ENCODE measurements around the gene RIT1. TPM values are rescaled to one million over a fixed set of nuclear protein-coding genes. Genes with fewer than 3 reads are reported as not detected.

RIT1 gene
- total and polyA plus RNA-seq, 2 of the 8 experiments (the other 6 are each of a cell fraction or from before 2014, with no cell fraction given): 25.3 to 26.8 TPM

DNA sequence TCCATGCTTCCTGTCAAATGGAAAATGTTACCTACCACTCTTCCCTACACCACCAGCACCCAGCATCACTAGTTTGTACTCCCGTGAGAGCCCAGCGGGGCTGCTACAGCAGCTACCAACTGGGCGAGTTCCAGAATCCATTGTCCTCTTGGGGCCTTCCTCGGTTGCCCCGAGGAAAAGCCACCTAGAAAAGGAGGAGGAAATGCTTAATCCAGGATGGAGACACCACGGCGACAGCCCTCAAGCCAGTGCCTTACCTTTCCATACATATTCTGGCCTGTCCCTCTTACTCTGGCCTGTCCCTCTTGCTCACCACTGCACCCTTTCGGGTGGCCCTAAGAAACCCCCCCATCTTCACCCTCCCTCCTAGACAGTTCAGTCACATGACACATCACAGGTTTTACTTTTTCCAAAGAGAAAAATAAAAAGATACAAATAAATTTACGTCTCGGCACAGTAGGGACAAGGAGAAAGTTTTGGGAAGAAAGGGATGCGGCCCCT, 478 bp downstream of the RIT1 start:
- H3K23me2 ChIP-seq (ENCODE audit: low read depth, low read length): peaks cover 3% of the 10 kb centered on the region; the same call in 1 of the 2 replicates
- H3K79me1 ChIP-seq (ENCODE audit: low read depth, low read length): no peaks in the 10 kb centered on the region; the same call in 1 of the 2 replicates
- no peak overlapping the region for H2AK5ac ChIP-seq (ENCODE audit: low read depth, low read length)
- no peak overlapping the region for H2BK12ac ChIP-seq (ENCODE audit: low read depth, low read length)
- peak overlapping the region in 2 of 4 experiments; percentile 16 to 22; a peak in 6 of 7 replicates for H3K9ac ChIP-seq (replicated peaks in 1 of 4; ENCODE audit: extremely low read depth in 1 of 4, low read depth in 3 of 4, low read length in 3 of 4)
- peaks cover 0 to 11% of the 10 kb centered on the region in 2 experiments; a peak in 1 of 4 replicates for H3K79me2 ChIP-seq (ENCODE audit: control insufficient read depth in 1 of 2, insufficient read depth in 2 of 2, low read length in 2 of 2)
- peak overlapping the region; percentile 70 to 96 for H3K4me2 ChIP-seq (ENCODE audit: insufficient read depth in 1 of 2, low read depth in 2 of 2, low read length in 2 of 2)
- H3K27ac ChIP-seq (ENCODE audit: low read depth, low read length): no peak overlapping the region
- H4K20me1 ChIP-seq (replicated peaks in 1 of 2; ENCODE audit: control insufficient read depth in 1 of 2, insufficient read depth in 2 of 2, low read length in 2 of 2): peaks cover 0 to 2% of the 10 kb centered on the region in 2 experiments
- H2AFZ ChIP-seq (ENCODE audit: low read length): no peak overlapping the region
- no peak overlapping the region for H4K5ac ChIP-seq (ENCODE audit: insufficient read length, low read depth, low read length)
- WGBS, 2 experiments (ENCODE audit: extremely low coverage in 1 of 2, insufficient coverage in 1 of 2, insufficient read length in 1 of 2, insufficient replicate concordance in 2 of 2, low coverage in 1 of 2, low lambda C conversion rate in 2 of 2, missing lambda C conversion rate in 1 of 2): 20% methylated on average over 9 of the region's 11 CpGs; no CpG with 5 or more reads in 1 of the 2 experiments
- no peak overlapping the region for H2BK15ac ChIP-seq (ENCODE audit: low read length)
- peak overlapping the region; percentile 68 to 87 (median 74) for H3K4me3 ChIP-seq (ENCODE audit: extremely low read depth in 1 of 4, insufficient read depth in 2 of 4, low read depth in 3 of 4, low read length in 4 of 4)
- H3K4me1 ChIP-seq (replicated peaks in 1 of 4; ENCODE audit: control insufficient read depth in 3 of 4, insufficient read depth in 4 of 4, low read length in 3 of 4): peaks cover 0 to 3% (median 1%) of the 10 kb centered on the region in 4 experiments; a peak in 2 of 7 replicates
- ChIA-PET CTCF (ENCODE audit: partially characterized antibody) (interaction anchor here (1.1 kb wide), 1 partner anchor 57 kb away, joined by 3 read pairs; no protein-coding TSS in a partner anchor), POLR2A (ENCODE audit: partially characterized antibody) (interaction anchor here (0.7 to 1.9 kb wide), 8 partner anchors 12 to 136 kb away, joined by 3 to 5 read pairs (median 3); partner anchors contain the start of genes KHDC4 and SYT11)
- no peaks in the 10 kb centered on the region for H3K27me3 ChIP-seq (replicated peaks in 1 of 4; ENCODE audit: control insufficient read depth in 3 of 4, extremely low read depth in 1 of 4, insufficient read depth in 3 of 4, low read length in 3 of 4)
- H3K14ac ChIP-seq (ENCODE audit: insufficient read length): no peak overlapping the region
- no peak overlapping the region for H3K4ac ChIP-seq (replicated peaks; ENCODE audit: insufficient read length, low read depth, low read length)
- H3K36me3 ChIP-seq (ENCODE audit: control insufficient read depth in 2 of 4, insufficient read depth in 4 of 4, low read length in 3 of 4): peaks cover 15 to 63% (median 31%) of the 10 kb centered on the region in 4 experiments
- no peak overlapping the region for H2BK5ac ChIP-seq (ENCODE audit: low read depth, low read length)
- H4K91ac ChIP-seq (replicated peaks; ENCODE audit: insufficient read length, low read length): no peak overlapping the region
- peak in 1 of 2 experiments; percentile 55 for DNase-seq (ENCODE audit: low read depth in 1 of 2, low spot score in 2 of 2)
- H3K18ac ChIP-seq (ENCODE audit: extremely low read depth, low read length): no peak overlapping the region; the same call in 1 of the 2 replicates
- FAIRE-seq: no peak
- no peak overlapping the region for H2BK20ac ChIP-seq (ENCODE audit: low read length)
- H4K8ac ChIP-seq (ENCODE audit: extremely low read depth, insufficient read depth, low read length): no peak overlapping the region
- no peak overlapping the region for H2BK120ac ChIP-seq (replicated peaks; ENCODE audit: low read depth, low read length)
- H3K9me3 ChIP-seq (ENCODE audit: insufficient read depth in 2 of 2, low read depth in 1 of 2, low read length in 1 of 2): no peaks in the 10 kb centered on the region
- H3K23ac ChIP-seq (ENCODE audit: insufficient read length): no peak overlapping the region
- H3K56ac ChIP-seq (replicated peaks; ENCODE audit: insufficient read length, low read depth, low read length): no peak overlapping the region
- TF ChIP-seq BACH1 (IDR thresholded peaks at IDR 0.05; ENCODE audit: low read length) (no peak), CHD1 (IDR thresholded peaks at IDR 0.05; ENCODE audit: low read depth, low read length) (no peak), TAF7 (optimal IDR thresholded peaks at IDR 0.05; ENCODE audit: borderline replicate concordance, low read depth, low read length) (no peak), FOSL1 (IDR thresholded peaks at IDR 0.05; ENCODE audit: insufficient read depth, low read depth, low read length) (no peak), PHF8 (conservative IDR thresholded peaks at IDR 0.05; ENCODE audit: low read depth, low read length) (no peak), KDM4A (IDR thresholded peaks at IDR 0.05; ENCODE audit: low read depth, low read length, severe bottlenecking) (no peak), EZH2 (IDR thresholded peaks at IDR 0.05; ENCODE audit: low read depth, low read length, severe bottlenecking) (no peak), POLR2AphosphoS5 (IDR thresholded peaks at IDR 0.05; ENCODE audit: low read depth, low read length) (no peak), RXRA (IDR thresholded peaks at IDR 0.05; ENCODE audit: insufficient read depth, low read depth, low read length) (no peak), RBBP5 (IDR thresholded peaks at IDR 0.05; ENCODE audit: borderline replicate concordance, low read depth, low read length) (peak; percentile 38; the same call in 1 of the 2 replicates), JUN (IDR thresholded peaks at IDR 0.05; ENCODE audit: low read depth, low read length) (no peak), TEAD4 (IDR thresholded peaks at IDR 0.05; ENCODE audit: low read depth, low read length) (no peak), SP1 (IDR thresholded peaks at IDR 0.05; ENCODE audit: low read depth, low read length) (no peak), CBX5 (IDR thresholded peaks at IDR 0.05; ENCODE audit: low read depth, low read length) (no peak)
